HCT116 (cell line): ENCODE measurements around the gene PEMT. TPM values are rescaled to one million over a fixed set of nuclear protein-coding genes. Genes with fewer than 3 reads are reported as not detected.

Experiments used
- ATAC-seq: fragments of 200-7000 bp; cut with Tn5 transposase; 2 replicates; pipeline ENCODE4 v1.9.1; 2020; ENCODE audit warnings: mild to moderate bottlenecking, moderate library complexity
- BruUV-seq: library from RNA; stranded (reverse); fragments of 400-500 nt; replicated peaks from 2 replicates; lab custom pipeline; 2021; lab: Mats Ljungman, UMichigan
- CTCF ChIA-PET: fragments of 300-600 bp; sonication (Branson Sonifier 250); formaldehyde crosslinking; loops from one replicate; lab custom pipeline; 2021; ENCODE audit warnings: antibody characterized with exemption; lab: Charles Lee
- POLR2A ChIA-PET: fragments of 300-600, 350-600 bp; sonication (Branson Sonifier 250); formaldehyde crosslinking; loops from one replicate; lab custom pipeline; 2021; ENCODE audit warnings: antibody characterized with exemption; lab: Charles Lee
- RAD21 ChIA-PET, 2 experiments: fragments of 300-600 bp; sonication (Branson Sonifier 250); formaldehyde crosslinking; loops; one replicate each; lab custom pipeline; 2023; ENCODE audit warnings: low total read pairs in 2 of 2; ENCODE audit not compliant: uncharacterized antibody in 2 of 2, unreplicated experiment in 2 of 2, low non-redundant PET in 1 of 2; lab: Charles Lee
- DNase-seq: peaks from one replicate; pipeline ENCODE4 v3.0.0-alpha.2; 2010; ENCODE audit warnings: low read depth, low spot score
- H2AFZ ChIP-seq: fragments of 200-600 bp; shearing (Covaris generic), sonication (generic); 2 replicates; pipeline ENCODE4 v1.6.1; 2017; ENCODE audit warnings: low read depth, mixed run types, mixed read lengths, antibody characterized with exemption, low read length; ENCODE audit not compliant: poor library complexity, severe bottlenecking
- H3K27ac ChIP-seq: 2 replicates; pipeline ENCODE4 v1.5.1; 2012; ENCODE audit warnings: low read depth, low read length
- H3K27me3 ChIP-seq: fragments of 200-600 bp; sonication (generic); 2 replicates; pipeline ENCODE4 v1.6.1; 2016; ENCODE audit warnings: mixed run types, low read length, mixed read lengths; ENCODE audit not compliant: insufficient read depth
- H3K36me3 ChIP-seq, 2 experiments: fragments of 200-500 bp in 1 of 2; fragments of 200-600 bp in 1 of 2; sonication (Bioruptor generic) in 1 of 2; sonication (generic) in 1 of 2; 2 replicates each; pipeline versions ENCODE4 v1.5.1 to v1.6.1; 2014 to 2016; ENCODE audit warnings: low read length in 2 of 2, inconsistent platforms in 1 of 2, mixed read lengths in 1 of 2, mixed run types in 1 of 2; ENCODE audit not compliant: insufficient read depth in 2 of 2, control insufficient read depth in 1 of 2
- H3K4me1 ChIP-seq, 2 experiments: fragments of 200-600 bp in 1 of 2; sonication (generic) in 1 of 2; 2 replicates each; pipeline versions ENCODE4 v1.5.1 to v1.6.1; 2012 to 2017; ENCODE audit warnings: low read length in 2 of 2, inconsistent platforms in 1 of 2, mild to moderate bottlenecking in 1 of 2, mixed read lengths in 1 of 2, mixed run types in 1 of 2, moderate library complexity in 1 of 2; ENCODE audit not compliant: insufficient read depth in 2 of 2, control insufficient read depth in 1 of 2
- H3K4me2 ChIP-seq: fragments of 200-600 bp; sonication (generic); 2 replicates; pipeline ENCODE4 v1.6.1; 2017; ENCODE audit warnings: mixed run types, low read length, mixed read lengths
- H3K4me3 ChIP-seq, 2 experiments: fragments of 200-600 bp in 1 of 2; sonication (generic) in 1 of 2; replicated peaks in 1 of 2; 2 replicates each; pipeline ENCODE4 v1.5.1; 2011 to 2016; ENCODE audit warnings: low read length in 2 of 2, control low read depth in 1 of 2, low read depth in 1 of 2, mild to moderate bottlenecking in 1 of 2, mixed read lengths in 1 of 2, mixed run types in 1 of 2
- H3K79me2 ChIP-seq: fragments of 200-600 bp; sonication (generic); 2 replicates; pipeline ENCODE4 v1.6.1; 2017; ENCODE audit warnings: mild to moderate bottlenecking, mixed run types, low read length, moderate library complexity, mixed read lengths; ENCODE audit not compliant: insufficient read depth
- H3K9ac ChIP-seq: fragments of 200-600 bp; sonication (generic); 2 replicates; pipeline ENCODE4 v1.6.1; 2016; ENCODE audit warnings: low read length, mixed read lengths
- H3K9me2 ChIP-seq: fragments of 200-600 bp; sonication (generic), shearing (Covaris generic); 2 replicates; pipeline ENCODE4 v1.6.1; 2017; ENCODE audit warnings: mixed run types, mild to moderate bottlenecking, moderate library complexity; ENCODE audit not compliant: insufficient read depth
- H3K9me3 ChIP-seq, 2 experiments: fragments of 200-500 bp in 1 of 2; fragments of 200-600 bp in 1 of 2; sonication (Bioruptor generic) in 1 of 2; sonication (generic) in 1 of 2; 2 replicates each; pipeline ENCODE4 v1.6.1; 2014 to 2017; ENCODE audit warnings: low read length in 2 of 2, mixed read lengths in 2 of 2, inconsistent platforms in 1 of 2, low read depth in 1 of 2, mild to moderate bottlenecking in 1 of 2, mixed run types in 1 of 2, moderate library complexity in 1 of 2; ENCODE audit not compliant: control insufficient read depth in 1 of 2, insufficient read depth in 1 of 2
- H4K20me1 ChIP-seq: fragments of 200-600 bp; sonication (generic), shearing (Covaris generic); 2 replicates; pipeline ENCODE4 v1.6.1; 2017; ENCODE audit warnings: mixed run types, mild to moderate bottlenecking, moderate library complexity; ENCODE audit not compliant: insufficient read depth
- EGR1 ChIP-seq: IDR thresholded peaks from 2 replicates; pipeline ENCODE4 v1.6.1; 2012; ENCODE audit warnings: low read depth
- POLR2A ChIP-seq: IDR thresholded peaks from 2 replicates; pipeline ENCODE4 v1.7.0; 2011; ENCODE audit warnings: borderline replicate concordance; ENCODE audit not compliant: insufficient read depth, insufficient read length; ENCODE audit errors: extremely low read depth
- TCF7L2 ChIP-seq: IDR thresholded peaks from 2 replicates; pipeline ENCODE4 v1.7.0; 2011; ENCODE audit warnings: borderline replicate concordance, inconsistent platforms; ENCODE audit not compliant: insufficient read depth, insufficient read length; ENCODE audit errors: extremely low read depth
- intact Hi-C: fragments of 100-400 bp; cut with micrococcal nuclease; formaldehyde crosslinking; loops from 2 replicates; pipeline ENCODE4 v1.10.0; 2022
- total RNA-seq: library from RNA; stranded (reverse); gene quantifications from one replicate; pipeline ENCODE4 v1.2.1, GENCODE V29; 2021; ENCODE audit not compliant: unreplicated experiment
- TF ChIP-seq, protein P1 (sequence below): IDR thresholded peaks from 2 replicates; pipeline ENCODE4 v1.6.1; 2012
- TF ChIP-seq, protein P2 (sequence below): IDR thresholded peaks from 2 replicates; pipeline ENCODE4 v1.6.1; 2012; ENCODE audit warnings: low read depth

PEMT gene
- total RNA-seq, 1 experiment from 2014 or later, result 52.1 TPM

DNA sequence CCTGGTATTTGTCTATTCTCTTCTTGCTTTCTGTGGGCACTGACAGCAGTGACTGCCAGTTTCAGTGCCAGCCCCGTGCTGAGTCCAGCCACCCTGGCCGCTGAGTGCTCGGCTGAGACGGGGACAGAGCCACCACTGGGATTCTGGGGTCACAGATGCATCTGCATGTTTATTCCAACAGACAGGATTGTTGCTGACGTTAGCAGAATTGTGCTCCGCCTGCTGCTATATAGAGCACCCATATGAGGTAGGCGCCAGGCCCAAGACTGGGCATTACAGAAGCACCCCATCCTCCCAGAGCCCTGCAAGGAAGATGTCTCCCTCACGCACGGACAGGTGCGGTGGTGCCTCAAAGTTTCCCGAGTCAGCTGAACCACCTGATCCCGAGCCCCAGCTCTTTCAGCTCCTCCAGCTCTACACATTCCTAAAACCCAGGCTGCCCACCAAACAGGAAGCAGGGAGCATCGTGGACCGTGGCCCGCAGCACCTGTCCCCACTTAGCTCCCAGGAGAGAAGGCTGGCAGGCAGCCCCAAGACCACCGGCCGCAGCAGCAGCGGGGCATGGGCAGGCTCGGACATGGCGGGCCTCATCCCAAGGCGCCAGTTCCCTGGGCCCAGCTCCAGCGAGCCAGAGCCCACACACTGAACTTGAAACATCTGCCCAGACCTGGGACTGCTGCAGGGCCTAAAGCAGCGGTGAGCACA is 50.4 kb downstream of the PEMT start:
- Histone ChIP-seq H3K27me3 (no peaks in the 10 kb centered on the region), H3K4me3 (no peak overlapping the region), H3K36me3 (no peaks in the 10 kb centered on the region), H3K9me2 (no peaks in the 10 kb centered on the region), H3K27ac (no peak overlapping the region), H3K9me3 (no peaks in the 10 kb centered on the region), H3K79me2 (no peaks in the 10 kb centered on the region), H3K4me2 (no peak overlapping the region), H4K20me1 (no peaks in the 10 kb centered on the region), H3K9ac (no peak overlapping the region), H2AFZ (no peak overlapping the region), H3K4me1 (no peaks in the 10 kb centered on the region)
- ChIA-PET RAD21 (no interaction called here), CTCF (no interaction called here), POLR2A (no interaction called here)
- TF ChIP-seq, protein P1, sequence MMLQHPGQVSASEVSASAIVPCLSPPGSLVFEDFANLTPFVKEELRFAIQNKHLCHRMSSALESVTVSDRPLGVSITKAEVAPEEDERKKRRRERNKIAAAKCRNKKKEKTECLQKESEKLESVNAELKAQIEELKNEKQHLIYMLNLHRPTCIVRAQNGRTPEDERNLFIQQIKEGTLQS, result no peak
- TF ChIP-seq POLR2A (no peak), EGR1 (no peak)
- BruUV-seq, result no TSS peak
- intact Hi-C loops, result no loop called here
- ATAC-seq, result no peak
- no peak for DNase-seq

DNA sequence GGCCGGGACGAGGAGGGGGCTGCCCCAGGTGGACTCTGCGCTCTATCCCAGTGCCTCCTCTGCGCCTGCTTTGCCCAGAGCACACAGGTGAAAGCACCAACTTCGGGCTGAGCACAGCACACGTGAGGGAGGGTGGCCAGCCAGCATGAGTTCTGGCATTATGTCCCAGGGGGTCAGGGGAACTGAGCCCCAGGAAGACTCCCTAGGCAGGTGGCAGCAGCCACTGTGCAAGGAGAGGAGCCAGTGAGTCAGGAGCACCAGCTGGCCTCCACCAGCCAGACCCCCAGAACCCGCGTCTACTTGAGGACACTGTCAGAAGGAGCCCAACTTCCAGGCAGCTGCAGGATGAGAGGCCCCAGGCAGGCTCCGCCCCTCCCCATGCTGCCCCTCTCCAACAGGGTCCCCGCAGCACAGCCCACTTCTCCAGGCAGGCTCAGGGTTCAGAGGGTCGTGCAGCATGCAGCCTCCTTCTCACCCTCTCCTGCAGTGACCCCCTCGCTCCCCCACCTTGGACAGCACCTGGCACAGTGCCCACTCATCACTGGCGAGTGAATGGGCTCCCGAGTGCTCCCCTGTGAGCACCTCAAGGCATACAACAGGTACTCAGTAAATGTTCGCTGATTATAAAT is 51.1 kb downstream of the PEMT start:
- BruUV-seq, result no TSS peak
- intact Hi-C loops, result no loop called here
- H3K36me3 ChIP-seq, result no peaks in the 10 kb centered on the region
- H3K27me3 ChIP-seq, result no peaks in the 10 kb centered on the region
- H3K4me3 ChIP-seq, result no peak overlapping the region
- H2AFZ ChIP-seq, result no peak overlapping the region
- no peak for DNase-seq
- CTCF ChIA-PET, result no interaction called here
- H3K4me2 ChIP-seq, result no peak overlapping the region
- RAD21 ChIA-PET, result no interaction called here
- H3K27ac ChIP-seq, result no peak overlapping the region
- H4K20me1 ChIP-seq, result no peaks in the 10 kb centered on the region
- H3K9me3 ChIP-seq, result no peaks in the 10 kb centered on the region
- ATAC-seq, result no peak
- H3K79me2 ChIP-seq, result no peaks in the 10 kb centered on the region
- TF ChIP-seq, protein P2, sequence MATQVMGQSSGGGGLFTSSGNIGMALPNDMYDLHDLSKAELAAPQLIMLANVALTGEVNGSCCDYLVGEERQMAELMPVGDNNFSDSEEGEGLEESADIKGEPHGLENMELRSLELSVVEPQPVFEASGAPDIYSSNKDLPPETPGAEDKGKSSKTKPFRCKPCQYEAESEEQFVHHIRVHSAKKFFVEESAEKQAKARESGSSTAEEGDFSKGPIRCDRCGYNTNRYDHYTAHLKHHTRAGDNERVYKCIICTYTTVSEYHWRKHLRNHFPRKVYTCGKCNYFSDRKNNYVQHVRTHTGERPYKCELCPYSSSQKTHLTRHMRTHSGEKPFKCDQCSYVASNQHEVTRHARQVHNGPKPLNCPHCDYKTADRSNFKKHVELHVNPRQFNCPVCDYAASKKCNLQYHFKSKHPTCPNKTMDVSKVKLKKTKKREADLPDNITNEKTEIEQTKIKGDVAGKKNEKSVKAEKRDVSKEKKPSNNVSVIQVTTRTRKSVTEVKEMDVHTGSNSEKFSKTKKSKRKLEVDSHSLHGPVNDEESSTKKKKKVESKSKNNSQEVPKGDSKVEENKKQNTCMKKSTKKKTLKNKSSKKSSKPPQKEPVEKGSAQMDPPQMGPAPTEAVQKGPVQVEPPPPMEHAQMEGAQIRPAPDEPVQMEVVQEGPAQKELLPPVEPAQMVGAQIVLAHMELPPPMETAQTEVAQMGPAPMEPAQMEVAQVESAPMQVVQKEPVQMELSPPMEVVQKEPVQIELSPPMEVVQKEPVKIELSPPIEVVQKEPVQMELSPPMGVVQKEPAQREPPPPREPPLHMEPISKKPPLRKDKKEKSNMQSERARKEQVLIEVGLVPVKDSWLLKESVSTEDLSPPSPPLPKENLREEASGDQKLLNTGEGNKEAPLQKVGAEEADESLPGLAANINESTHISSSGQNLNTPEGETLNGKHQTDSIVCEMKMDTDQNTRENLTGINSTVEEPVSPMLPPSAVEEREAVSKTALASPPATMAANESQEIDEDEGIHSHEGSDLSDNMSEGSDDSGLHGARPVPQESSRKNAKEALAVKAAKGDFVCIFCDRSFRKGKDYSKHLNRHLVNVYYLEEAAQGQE, result no peak; the same call in 1 of the 2 replicates
- no peak for TF ChIP-seq TCF7L2
- TF ChIP-seq, protein P1, result no peak
- no peaks in the 10 kb centered on the region for H3K9me2 ChIP-seq
- no peaks in the 10 kb centered on the region for H3K4me1 ChIP-seq
- no peak overlapping the region for H3K9ac ChIP-seq
- POLR2A ChIA-PET, result no interaction called here
